HepG2 (cell line): ENCODE measurements around the gene WASF1. TPM values are rescaled to one million over a fixed set of nuclear protein-coding genes. Genes with fewer than 3 reads are reported as not detected.

ENCODE experiments used
- ARNT2 ChIP-seq: sonication (generic); formaldehyde crosslinking; IDR thresholded peaks from 2 replicates; pipeline ENCODE4 v1.8.0; 2022; ENCODE audit warnings: mild to moderate bottlenecking, low read depth, missing genetic modification reagents, moderate library complexity
- ARNTL ChIP-seq: sonication (generic); formaldehyde crosslinking; IDR thresholded peaks from 2 replicates; pipeline ENCODE4 v1.4.0; 2020; ENCODE audit warnings: mild to moderate bottlenecking, missing genetic modification reagents
- ATAD3A ChIP-seq: sonication (generic); formaldehyde crosslinking; IDR thresholded peaks from 2 replicates; pipeline ENCODE4 v1.4.0; 2020; ENCODE audit warnings: missing genetic modification reagents
- ETS1 ChIP-seq: sonication (generic); formaldehyde crosslinking; IDR thresholded peaks from 2 replicates; pipeline ENCODE4 v1.4.0; 2020; ENCODE audit warnings: missing genetic modification reagents
- HHEX ChIP-seq: IDR thresholded peaks from 2 replicates; pipeline ENCODE4 v1.6.1; 2016; ENCODE audit warnings: control low read depth
- HOXA7 ChIP-seq: sonication (generic); formaldehyde crosslinking; IDR thresholded peaks from 2 replicates; pipeline ENCODE4 v1.8.1; 2022; ENCODE audit warnings: mild to moderate bottlenecking, missing genetic modification reagents, moderate library complexity
- MAF1 ChIP-seq: sonication (generic); formaldehyde crosslinking; IDR thresholded peaks from 2 replicates; pipeline ENCODE4 v1.5.0; 2020; ENCODE audit warnings: missing genetic modification reagents, borderline replicate concordance
- PHF20 ChIP-seq: sonication (generic); formaldehyde crosslinking; IDR thresholded peaks from 2 replicates; pipeline ENCODE4 v1.5.0; 2020; ENCODE audit warnings: mild to moderate bottlenecking, missing genetic modification reagents
- POGZ ChIP-seq: sonication (generic); formaldehyde crosslinking; IDR thresholded peaks from 2 replicates; pipeline ENCODE4 v1.4.0; 2020; ENCODE audit warnings: mild to moderate bottlenecking, missing genetic modification reagents
- RCOR2 ChIP-seq: IDR thresholded peaks from 2 replicates; pipeline ENCODE4 v1.6.1; 2016; ENCODE audit warnings: missing biosample characterization, missing genetic modification reagents
- REL ChIP-seq: sonication (generic); formaldehyde crosslinking; conservative IDR thresholded peaks from 2 replicates; pipeline ENCODE4 v1.8.0; 2022; ENCODE audit warnings: mild to moderate bottlenecking, missing genetic modification reagents, moderate library complexity
- RFX5 ChIP-seq: IDR thresholded peaks from 2 replicates; pipeline ENCODE4 v1.6.1; 2011; ENCODE audit warnings: low read depth, low read length, improper control_type of control experiment
- SP140L ChIP-seq: sonication (generic); formaldehyde crosslinking; IDR thresholded peaks from 2 replicates; pipeline ENCODE4 v1.4.0; 2020; ENCODE audit warnings: missing genetic modification reagents, borderline replicate concordance
- ZFP41 ChIP-seq: sonication (generic); formaldehyde crosslinking; IDR thresholded peaks from 2 replicates; pipeline ENCODE4 v1.4.0; 2020; ENCODE audit warnings: mild to moderate bottlenecking, missing genetic modification reagents, borderline replicate concordance
- ZNF121 ChIP-seq: sonication (generic); formaldehyde crosslinking; IDR thresholded peaks from 2 replicates; pipeline ENCODE4 v1.5.0; 2020; ENCODE audit warnings: mild to moderate bottlenecking, missing genetic modification reagents
- ZNF432 ChIP-seq: sonication (generic); formaldehyde crosslinking; IDR thresholded peaks from 2 replicates; pipeline ENCODE4 v1.5.0; 2020; ENCODE audit warnings: missing genetic modification reagents, mild to moderate bottlenecking, borderline replicate concordance
- ZNF7 ChIP-seq: IDR thresholded peaks from 2 replicates; pipeline ENCODE4 v1.6.1; 2016; ENCODE audit warnings: missing biosample characterization, missing genetic modification reagents
- ZSCAN25 ChIP-seq: sonication (generic); formaldehyde crosslinking; IDR thresholded peaks from 2 replicates; pipeline ENCODE4 v1.8.0; 2022; ENCODE audit warnings: mild to moderate bottlenecking, missing genetic modification reagents
- polyA plus RNA-seq, 8 experiments: library from polyadenylated mRNA; depleted of rRNA in 3 of 8; stranded (reverse) in 7 of 8; unstranded in 1 of 8; fragments of >200 nt; fragmentation: Illumina TruSeq in 4 of 8; extraction: Trizol in 4 of 8; gene quantifications; 2 replicates each; pipeline versions ENCODE4 v1.2.1 to v1.2.3, GENCODE V29; 2011 to 2016; ENCODE audit warnings: low read depth in 4 of 8, missing spikeins in 1 of 8, mixed read lengths in 1 of 8; ENCODE audit not compliant: insufficient read depth in 1 of 8
- total RNA-seq, 5 experiments: library from RNA; depleted of rRNA; stranded (reverse); fragments of >200 nt; fragmentation: Illumina TruSeq; extraction: Trizol; gene quantifications; 2 replicates each; pipeline ENCODE4 v1.2.3, GENCODE V29; 2016; ENCODE audit warnings: low read depth in 1 of 5
- TF ChIP-seq, protein P1 (sequence below): sonication (generic); formaldehyde crosslinking; IDR thresholded peaks from 2 replicates; pipeline ENCODE4 v1.4.0; 2020; ENCODE audit warnings: missing genetic modification reagents
- TF ChIP-seq, protein P2 (sequence below): IDR thresholded peaks from 2 replicates; pipeline ENCODE4 v1.6.1; 2012; ENCODE audit warnings: low read depth, low read length, improper control_type of control experiment
- TF ChIP-seq, protein P3 (sequence below): sonication (generic); formaldehyde crosslinking; IDR thresholded peaks from 2 replicates; pipeline ENCODE4 v1.8.0; 2022; ENCODE audit warnings: low read depth, missing genetic modification reagents
- TF ChIP-seq, protein P4 (sequence below): sonication (generic); formaldehyde crosslinking; IDR thresholded peaks from 2 replicates; pipeline ENCODE4 v1.4.0; 2020; ENCODE audit warnings: missing genetic modification reagents

WASF1 gene
- total and polyA plus RNA-seq, 2 of the 13 experiments (the other 11 are each of a cell fraction or from before 2014, with no cell fraction given) = 8.5 to 17.3 TPM

GRCh38 chr6:110179406-110180227 lies at the start of gene WASF1 (continued):
- peak; percentile 86 for TF ChIP-seq ARNT2
- TF ChIP-seq ZNF121 = no peak
- TF ChIP-seq HHEX = no peak
- TF ChIP-seq, protein P1, sequence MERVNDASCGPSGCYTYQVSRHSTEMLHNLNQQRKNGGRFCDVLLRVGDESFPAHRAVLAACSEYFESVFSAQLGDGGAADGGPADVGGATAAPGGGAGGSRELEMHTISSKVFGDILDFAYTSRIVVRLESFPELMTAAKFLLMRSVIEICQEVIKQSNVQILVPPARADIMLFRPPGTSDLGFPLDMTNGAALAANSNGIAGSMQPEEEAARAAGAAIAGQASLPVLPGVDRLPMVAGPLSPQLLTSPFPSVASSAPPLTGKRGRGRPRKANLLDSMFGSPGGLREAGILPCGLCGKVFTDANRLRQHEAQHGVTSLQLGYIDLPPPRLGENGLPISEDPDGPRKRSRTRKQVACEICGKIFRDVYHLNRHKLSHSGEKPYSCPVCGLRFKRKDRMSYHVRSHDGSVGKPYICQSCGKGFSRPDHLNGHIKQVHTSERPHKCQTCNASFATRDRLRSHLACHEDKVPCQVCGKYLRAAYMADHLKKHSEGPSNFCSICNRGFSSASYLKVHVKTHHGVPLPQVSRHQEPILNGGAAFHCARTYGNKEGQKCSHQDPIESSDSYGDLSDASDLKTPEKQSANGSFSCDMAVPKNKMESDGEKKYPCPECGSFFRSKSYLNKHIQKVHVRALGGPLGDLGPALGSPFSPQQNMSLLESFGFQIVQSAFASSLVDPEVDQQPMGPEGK (CRISPR knock-in tag) = peak; percentile 77
- peak; percentile 67; the same call in 1 of the 2 replicates for TF ChIP-seq ZFP41 (CRISPR knock-in tag)
- no peak for TF ChIP-seq ATAD3A (CRISPR knock-in tag)
- TF ChIP-seq, protein P2, sequence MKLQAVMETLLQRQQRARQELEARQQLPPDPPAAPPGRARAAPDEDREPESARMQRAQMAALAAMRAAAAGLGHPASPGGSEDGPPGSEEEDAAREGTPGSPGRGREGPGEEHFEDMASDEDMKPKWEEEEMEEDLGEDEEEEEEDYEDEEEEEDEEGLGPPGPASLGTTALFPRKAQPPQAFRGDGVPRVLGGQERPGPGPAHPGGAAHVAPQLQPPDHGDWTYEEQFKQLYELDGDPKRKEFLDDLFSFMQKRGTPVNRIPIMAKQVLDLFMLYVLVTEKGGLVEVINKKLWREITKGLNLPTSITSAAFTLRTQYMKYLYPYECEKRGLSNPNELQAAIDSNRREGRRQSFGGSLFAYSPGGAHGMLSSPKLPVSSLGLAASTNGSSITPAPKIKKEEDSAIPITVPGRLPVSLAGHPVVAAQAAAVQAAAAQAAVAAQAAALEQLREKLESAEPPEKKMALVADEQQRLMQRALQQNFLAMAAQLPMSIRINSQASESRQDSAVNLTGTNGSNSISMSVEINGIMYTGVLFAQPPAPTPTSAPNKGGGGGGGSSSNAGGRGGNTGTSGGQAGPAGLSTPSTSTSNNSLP = no peak
- TF ChIP-seq, protein P3, sequence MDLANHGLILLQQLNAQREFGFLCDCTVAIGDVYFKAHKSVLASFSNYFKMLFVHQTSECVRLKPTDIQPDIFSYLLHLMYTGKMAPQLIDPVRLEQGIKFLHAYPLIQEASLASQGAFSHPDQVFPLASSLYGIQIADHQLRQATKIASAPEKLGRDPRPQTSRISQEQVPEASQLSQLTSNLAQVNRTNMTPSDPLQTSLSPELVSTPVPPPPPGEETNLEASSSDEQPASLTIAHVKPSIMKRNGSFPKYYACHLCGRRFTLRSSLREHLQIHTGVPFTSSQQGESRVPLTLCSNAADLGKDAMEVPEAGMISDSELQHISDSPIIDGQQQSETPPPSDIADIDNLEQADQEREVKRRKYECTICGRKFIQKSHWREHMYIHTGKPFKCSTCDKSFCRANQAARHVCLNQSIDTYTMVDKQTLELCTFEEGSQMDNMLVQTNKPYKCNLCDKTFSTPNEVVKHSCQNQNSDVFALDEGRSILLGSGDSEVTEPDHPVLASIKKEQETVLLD (CRISPR knock-in tag) = peak; percentile 32; the same call in 1 of the 2 replicates
- TF ChIP-seq ZNF432 = no peak
- 0 out of 2 replicates have a peak, but pooled peaks have one; percentile 53 for TF ChIP-seq ETS1 (CRISPR knock-in tag)
- no peak for TF ChIP-seq ZSCAN25 (CRISPR knock-in tag)
- peak; percentile 15; the same call in 1 of the 2 replicates for TF ChIP-seq PHF20
- TF ChIP-seq, protein P4, sequence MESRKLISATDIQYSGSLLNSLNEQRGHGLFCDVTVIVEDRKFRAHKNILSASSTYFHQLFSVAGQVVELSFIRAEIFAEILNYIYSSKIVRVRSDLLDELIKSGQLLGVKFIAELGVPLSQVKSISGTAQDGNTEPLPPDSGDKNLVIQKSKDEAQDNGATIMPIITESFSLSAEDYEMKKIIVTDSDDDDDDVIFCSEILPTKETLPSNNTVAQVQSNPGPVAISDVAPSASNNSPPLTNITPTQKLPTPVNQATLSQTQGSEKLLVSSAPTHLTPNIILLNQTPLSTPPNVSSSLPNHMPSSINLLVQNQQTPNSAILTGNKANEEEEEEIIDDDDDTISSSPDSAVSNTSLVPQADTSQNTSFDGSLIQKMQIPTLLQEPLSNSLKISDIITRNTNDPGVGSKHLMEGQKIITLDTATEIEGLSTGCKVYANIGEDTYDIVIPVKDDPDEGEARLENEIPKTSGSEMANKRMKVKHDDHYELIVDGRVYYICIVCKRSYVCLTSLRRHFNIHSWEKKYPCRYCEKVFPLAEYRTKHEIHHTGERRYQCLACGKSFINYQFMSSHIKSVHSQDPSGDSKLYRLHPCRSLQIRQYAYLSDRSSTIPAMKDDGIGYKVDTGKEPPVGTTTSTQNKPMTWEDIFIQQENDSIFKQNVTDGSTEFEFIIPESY (CRISPR knock-in tag) = no peak
- peak; percentile 65 for TF ChIP-seq POGZ (CRISPR knock-in tag)
- TF ChIP-seq HOXA7 (CRISPR knock-in tag) = no peak
- TF ChIP-seq REL (CRISPR knock-in tag) = no peak
- TF ChIP-seq RCOR2 (CRISPR knock-in tag) = no peak
- no peak for TF ChIP-seq RFX5
- no peak for TF ChIP-seq SP140L (CRISPR knock-in tag)
- peak; percentile 54 for TF ChIP-seq ARNTL (CRISPR knock-in tag)
- TF ChIP-seq MAF1 (CRISPR knock-in tag) = 0 out of 2 replicates have a peak, but pooled peaks have one; percentile 41
- TF ChIP-seq ZNF7 (CRISPR knock-in tag) = no peak
